ENCODE measurements around the gene TNNT2.

TNNT2 gene

DNA sequence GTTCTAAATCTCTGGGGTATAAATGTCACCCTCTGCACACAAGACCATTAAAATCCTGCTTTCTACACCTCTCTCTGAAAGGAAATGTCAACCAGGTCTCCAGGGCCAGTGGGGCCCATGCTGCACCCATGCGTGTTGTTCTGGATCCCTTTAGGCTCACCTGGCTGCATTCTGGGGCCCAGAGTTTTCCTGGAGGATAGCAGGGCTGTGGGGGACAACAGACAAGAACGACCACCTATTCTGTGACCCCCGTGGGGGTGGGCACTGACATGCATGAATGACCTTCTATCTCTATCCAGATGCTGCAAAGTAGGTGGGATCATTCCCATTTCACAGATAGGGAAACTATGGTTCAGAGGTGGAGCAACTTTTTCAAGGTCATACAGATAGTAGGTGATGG is 41.6 kb downstream of the TNNT2 start:
- 89 to 91% methylated on average over 3 of the region's 3 CpGs for WGBS, 2 experiments
- Histone ChIP-seq H3K4me3 (ENCODE audit: insufficient read depth, low read depth, low read length) (no peak overlapping the region), H3K27me3 (ENCODE audit: control insufficient read depth, insufficient read depth, low read length, poor library complexity, severe bottlenecking) (no peaks in the 10 kb centered on the region), H3K36me3 (ENCODE audit: control insufficient read depth, insufficient read depth, low read length) (no peaks in the 10 kb centered on the region), H3K27ac (ENCODE audit: insufficient read depth, low read depth, low read length, poor library complexity, severe bottlenecking) (no peak overlapping the region), H3K9me3 (ENCODE audit: control insufficient read depth, low read length) (no peaks in the 10 kb centered on the region), H3K4me1 (ENCODE audit: control insufficient read depth, insufficient read depth, low read length) (no peaks in the 10 kb centered on the region)

DNA sequence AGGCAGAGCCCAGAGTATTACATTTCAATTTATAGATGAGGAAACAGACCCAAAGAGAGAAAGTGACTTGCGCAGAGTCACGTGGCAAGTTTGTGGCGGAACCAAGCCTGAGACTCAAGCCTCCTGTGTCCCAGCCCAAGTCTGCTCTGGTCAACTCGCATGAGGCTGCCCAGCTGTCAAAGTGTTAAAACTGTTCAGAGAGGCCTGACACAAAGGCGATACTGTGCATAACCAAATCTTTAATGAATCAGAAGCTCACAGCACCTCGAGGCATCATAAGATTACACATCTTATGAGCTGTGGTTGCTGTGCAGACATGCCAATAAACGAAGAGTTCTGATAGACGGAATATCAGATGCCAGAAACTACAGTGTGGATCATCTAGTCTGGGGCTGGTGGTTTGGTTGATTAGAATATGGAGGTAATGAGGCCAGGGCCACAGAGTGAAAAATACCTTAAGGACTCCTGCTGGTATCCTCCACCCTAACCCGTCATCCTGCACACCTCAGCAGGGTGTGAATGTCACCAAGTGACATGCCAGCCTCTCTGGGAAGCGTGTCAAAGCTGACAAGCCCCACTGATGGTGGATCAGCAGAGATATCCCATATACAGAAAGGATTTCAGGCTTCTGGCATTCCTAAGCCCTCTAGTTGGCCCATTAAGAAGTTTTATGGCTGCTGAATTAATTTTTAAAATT is 42.2 kb downstream of the TNNT2 start:
- Histone ChIP-seq H3K4me3 (ENCODE audit: insufficient read depth, low read depth, low read length) (no peak overlapping the region), H3K27me3 (ENCODE audit: control insufficient read depth, insufficient read depth, low read length, poor library complexity, severe bottlenecking) (no peaks in the 10 kb centered on the region), H3K4me1 (ENCODE audit: control insufficient read depth, insufficient read depth, low read length) (no peaks in the 10 kb centered on the region), H3K27ac (ENCODE audit: insufficient read depth, low read depth, low read length, poor library complexity, severe bottlenecking) (no peak overlapping the region), H3K9me3 (ENCODE audit: control insufficient read depth, low read length) (no peaks in the 10 kb centered on the region), H3K36me3 (ENCODE audit: control insufficient read depth, insufficient read depth, low read length) (no peaks in the 10 kb centered on the region)
- WGBS, 2 experiments: 94 to 96% methylated on average over 10 of the region's 10 CpGs

DNA sequence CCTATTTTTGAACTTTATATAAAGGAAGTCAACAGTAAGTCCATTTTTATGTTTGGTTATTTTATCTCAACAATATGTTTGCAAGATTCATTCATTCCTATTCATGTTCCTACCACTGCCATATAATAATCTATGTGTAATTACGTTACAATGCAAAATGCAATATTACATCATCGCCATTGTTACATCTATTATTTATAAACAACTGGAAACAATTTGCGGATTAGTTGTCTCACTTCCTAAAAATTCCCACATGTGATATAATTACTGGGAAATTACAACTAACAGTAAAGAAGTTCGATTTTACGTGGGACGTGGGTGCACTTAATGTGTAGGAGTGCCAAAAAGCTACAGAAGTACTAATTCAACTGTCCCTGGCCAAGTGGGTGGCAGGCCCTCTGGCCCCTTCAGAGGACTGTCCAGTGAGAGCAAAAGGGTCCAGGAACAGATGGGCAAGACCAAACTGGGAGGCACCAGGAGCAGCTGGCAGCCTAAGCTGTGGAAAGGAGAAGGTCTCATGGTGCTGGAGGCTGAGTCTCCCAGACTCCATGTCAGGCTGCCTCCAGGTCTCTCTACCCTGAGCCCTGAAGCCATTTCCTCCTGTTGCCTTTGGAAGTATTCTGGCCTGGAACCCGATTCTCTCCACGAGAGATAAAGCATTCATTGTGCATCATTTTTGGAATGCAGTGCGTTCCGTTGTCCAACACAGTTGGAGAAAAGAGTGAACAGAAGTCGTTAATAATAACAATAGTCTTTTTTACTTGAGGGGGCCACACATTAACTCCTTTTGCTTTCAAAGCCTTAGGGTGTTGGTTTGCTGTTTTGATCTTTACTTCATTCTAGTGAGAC is 42.9 kb downstream of the TNNT2 start:
- Histone ChIP-seq H3K4me1 (ENCODE audit: control insufficient read depth, insufficient read depth, low read length) (no peaks in the 10 kb centered on the region), H3K27me3 (ENCODE audit: control insufficient read depth, insufficient read depth, low read length, poor library complexity, severe bottlenecking) (no peaks in the 10 kb centered on the region), H3K36me3 (ENCODE audit: control insufficient read depth, insufficient read depth, low read length) (no peaks in the 10 kb centered on the region), H3K9me3 (ENCODE audit: control insufficient read depth, low read length) (no peaks in the 10 kb centered on the region), H3K27ac (ENCODE audit: insufficient read depth, low read depth, low read length, poor library complexity, severe bottlenecking) (no peak overlapping the region), H3K4me3 (ENCODE audit: insufficient read depth, low read depth, low read length) (no peak overlapping the region)
- 94 to 98% methylated on average over 11 of the region's 11 CpGs for WGBS, 2 experiments

DNA sequence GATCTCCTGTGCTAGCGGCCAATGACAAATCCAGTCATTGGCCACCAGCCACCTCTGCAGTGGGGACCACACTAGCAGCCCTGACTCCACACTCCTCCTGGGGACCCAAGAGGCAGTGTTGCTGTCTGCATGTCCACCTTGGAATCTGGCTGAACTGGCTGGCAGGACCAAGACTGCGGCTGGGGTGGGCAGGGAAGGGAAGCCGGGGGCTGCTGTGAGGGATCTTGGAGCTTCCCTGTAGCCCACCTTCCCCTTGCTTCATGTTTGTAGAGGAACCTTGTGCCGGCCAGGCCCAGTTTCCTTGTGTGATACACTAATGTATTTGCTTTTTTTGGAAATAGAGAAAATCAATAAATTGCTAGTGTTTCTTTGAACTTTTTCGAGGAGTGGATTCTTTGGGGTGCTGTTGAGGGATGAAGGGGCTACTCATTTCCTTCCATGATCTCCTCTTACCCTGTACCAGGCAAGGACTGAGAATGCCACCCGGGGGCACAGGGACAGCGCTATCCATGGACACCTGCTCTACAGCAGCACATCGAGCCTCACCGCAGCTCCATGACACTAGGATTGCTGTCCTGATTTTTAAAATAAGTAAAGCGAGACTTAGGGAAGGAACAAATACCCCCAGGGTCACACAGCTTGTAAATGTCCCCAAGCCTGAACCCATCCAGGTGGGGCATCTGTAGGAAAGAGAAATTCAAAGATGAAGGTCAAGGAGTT is 44.7 kb downstream of the TNNT2 start:
- H3K27ac ChIP-seq (ENCODE audit: insufficient read depth, low read depth, low read length, poor library complexity, severe bottlenecking): no peak overlapping the region
- WGBS, 2 experiments: 94 to 96% methylated on average over 10 of the region's 10 CpGs
- no peaks in the 10 kb centered on the region for H3K27me3 ChIP-seq (ENCODE audit: control insufficient read depth, insufficient read depth, low read length, poor library complexity, severe bottlenecking)

DNA sequence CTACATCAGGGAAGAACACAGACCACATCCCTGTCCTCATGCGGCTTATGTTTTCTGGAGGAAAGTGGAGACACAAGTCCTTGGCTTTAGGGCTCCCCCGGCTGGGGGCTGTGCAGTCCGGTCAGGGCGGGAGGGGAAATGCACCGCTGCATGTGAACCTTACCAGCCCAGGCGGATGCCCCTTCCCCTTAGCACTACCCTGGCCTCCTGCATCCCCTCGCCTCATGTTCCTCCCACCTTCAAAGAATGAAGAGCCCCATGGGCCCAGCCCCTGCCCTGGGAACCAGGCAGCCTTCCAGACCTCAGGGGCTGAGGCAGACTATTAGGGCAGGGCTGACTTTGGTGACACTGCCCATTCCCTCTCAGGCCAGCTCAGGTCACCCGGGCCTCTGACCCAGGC is 45.5 kb downstream of the TNNT2 start:
- WGBS, 2 experiments: 88 to 96% methylated on average over 8 of the region's 8 CpGs
- H3K27me3 ChIP-seq (ENCODE audit: control insufficient read depth, insufficient read depth, low read length, poor library complexity, severe bottlenecking): no peaks in the 10 kb centered on the region

More for the DNA sequence above, 44.7 kb downstream of the TNNT2 start:
- no peaks in the 10 kb centered on the region for H3K9me3 ChIP-seq (ENCODE audit: control insufficient read depth, low read length)
- H3K36me3 ChIP-seq (ENCODE audit: control insufficient read depth, insufficient read depth, low read length): no peaks in the 10 kb centered on the region
- H3K4me3 ChIP-seq (ENCODE audit: insufficient read depth, low read depth, low read length): no peak overlapping the region
- no peaks in the 10 kb centered on the region for H3K4me1 ChIP-seq (ENCODE audit: control insufficient read depth, insufficient read depth, low read length)

DNA sequence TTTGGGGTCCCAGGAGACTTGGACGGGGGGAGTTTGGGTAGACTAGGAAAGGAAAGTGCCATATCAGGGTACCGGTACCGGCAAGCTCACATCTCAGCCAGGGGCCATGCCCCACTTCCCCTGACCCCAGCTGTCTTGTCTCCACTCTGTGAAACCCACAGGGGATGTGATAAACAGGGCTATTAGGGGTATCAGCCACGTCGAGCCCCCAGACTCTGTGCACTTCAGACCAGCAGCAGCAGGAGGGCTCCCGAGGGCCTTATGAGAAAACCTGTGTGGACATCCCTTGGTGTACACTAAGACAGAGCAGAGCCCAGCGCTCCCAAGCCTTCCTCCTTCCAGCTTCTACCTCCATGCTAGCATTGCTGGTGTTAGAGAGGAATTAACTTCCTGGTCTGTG is 46.3 kb downstream of the TNNT2 start:
- 91 to 93% methylated on average over 7 of the region's 7 CpGs for WGBS, 2 experiments
- Histone ChIP-seq H3K27me3 (ENCODE audit: control insufficient read depth, insufficient read depth, low read length, poor library complexity, severe bottlenecking) (no peaks in the 10 kb centered on the region), H3K4me3 (ENCODE audit: insufficient read depth, low read depth, low read length) (no peak overlapping the region), H3K27ac (ENCODE audit: insufficient read depth, low read depth, low read length, poor library complexity, severe bottlenecking) (no peak overlapping the region), H3K36me3 (ENCODE audit: control insufficient read depth, insufficient read depth, low read length) (no peaks in the 10 kb centered on the region), H3K9me3 (ENCODE audit: control insufficient read depth, low read length) (no peaks in the 10 kb centered on the region), H3K4me1 (ENCODE audit: control insufficient read depth, insufficient read depth, low read length) (no peaks in the 10 kb centered on the region)

More for the DNA sequence above, 45.5 kb downstream of the TNNT2 start:
- Histone ChIP-seq H3K9me3 (ENCODE audit: control insufficient read depth, low read length) (no peaks in the 10 kb centered on the region), H3K36me3 (ENCODE audit: control insufficient read depth, insufficient read depth, low read length) (no peaks in the 10 kb centered on the region), H3K27ac (ENCODE audit: insufficient read depth, low read depth, low read length, poor library complexity, severe bottlenecking) (no peak overlapping the region), H3K4me3 (ENCODE audit: insufficient read depth, low read depth, low read length) (no peak overlapping the region), H3K4me1 (ENCODE audit: control insufficient read depth, insufficient read depth, low read length) (no peaks in the 10 kb centered on the region)

DNA sequence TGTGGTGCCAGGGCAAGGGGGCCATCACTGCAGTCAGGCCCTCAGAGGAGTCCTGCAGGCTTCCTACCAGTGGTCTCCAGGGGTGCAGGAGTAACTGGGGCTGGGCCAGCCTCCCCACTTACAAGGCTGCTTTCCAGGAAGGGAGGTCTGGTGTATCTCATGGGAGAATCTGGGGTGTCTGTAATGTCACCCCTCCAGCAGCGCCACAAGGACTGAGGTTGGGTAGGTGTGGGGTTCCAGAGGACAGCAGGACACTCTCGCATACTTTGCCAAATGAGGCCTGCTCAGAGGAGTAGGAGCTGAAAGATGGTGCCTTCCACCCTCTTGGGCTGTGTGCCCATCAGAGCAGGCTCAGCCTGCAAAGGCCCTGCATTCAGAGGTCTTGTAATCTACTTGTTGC is 46.9 kb downstream of the TNNT2 start:
- Histone ChIP-seq H3K4me1 (ENCODE audit: control insufficient read depth, insufficient read depth, low read length) (no peaks in the 10 kb centered on the region), H3K4me3 (ENCODE audit: insufficient read depth, low read depth, low read length) (no peak overlapping the region), H3K9me3 (ENCODE audit: control insufficient read depth, low read length) (no peaks in the 10 kb centered on the region), H3K36me3 (ENCODE audit: control insufficient read depth, insufficient read depth, low read length) (no peaks in the 10 kb centered on the region), H3K27me3 (ENCODE audit: control insufficient read depth, insufficient read depth, low read length, poor library complexity, severe bottlenecking) (no peaks in the 10 kb centered on the region), H3K27ac (ENCODE audit: insufficient read depth, low read depth, low read length, poor library complexity, severe bottlenecking) (no peak overlapping the region)
- WGBS, 2 experiments: 92 to 96% methylated on average over 2 of the region's 2 CpGs

DNA sequence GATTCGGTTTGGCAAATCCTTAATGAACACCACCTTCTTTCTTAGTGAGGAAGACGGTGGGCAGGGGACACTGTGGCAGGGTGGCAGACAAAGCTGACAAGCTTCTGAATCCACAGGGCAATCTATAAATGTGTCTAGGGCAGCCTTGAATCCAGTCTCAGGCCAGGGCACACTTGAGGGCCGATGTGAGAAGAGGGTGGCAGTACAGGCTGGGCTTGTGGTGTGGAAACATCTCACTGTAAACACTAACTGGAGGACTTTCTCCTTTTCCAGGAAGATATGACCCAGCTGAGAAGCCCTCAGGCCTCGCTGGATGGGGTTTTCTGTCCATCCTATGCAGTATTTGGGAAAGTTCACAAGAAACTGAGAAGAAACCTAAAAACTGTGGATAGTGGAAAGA is 47.7 kb downstream of the TNNT2 start:
- Histone ChIP-seq H3K4me1 (ENCODE audit: control insufficient read depth, insufficient read depth, low read length) (no peaks in the 10 kb centered on the region), H3K36me3 (ENCODE audit: control insufficient read depth, insufficient read depth, low read length) (no peaks in the 10 kb centered on the region), H3K27me3 (ENCODE audit: control insufficient read depth, insufficient read depth, low read length, poor library complexity, severe bottlenecking) (no peaks in the 10 kb centered on the region), H3K4me3 (ENCODE audit: insufficient read depth, low read depth, low read length) (no peak overlapping the region), H3K9me3 (ENCODE audit: control insufficient read depth, low read length) (no peaks in the 10 kb centered on the region), H3K27ac (ENCODE audit: insufficient read depth, low read depth, low read length, poor library complexity, severe bottlenecking) (no peak overlapping the region)
- WGBS, 2 experiments: 92 to 95% methylated on average over 4 of the region's 4 CpGs

DNA sequence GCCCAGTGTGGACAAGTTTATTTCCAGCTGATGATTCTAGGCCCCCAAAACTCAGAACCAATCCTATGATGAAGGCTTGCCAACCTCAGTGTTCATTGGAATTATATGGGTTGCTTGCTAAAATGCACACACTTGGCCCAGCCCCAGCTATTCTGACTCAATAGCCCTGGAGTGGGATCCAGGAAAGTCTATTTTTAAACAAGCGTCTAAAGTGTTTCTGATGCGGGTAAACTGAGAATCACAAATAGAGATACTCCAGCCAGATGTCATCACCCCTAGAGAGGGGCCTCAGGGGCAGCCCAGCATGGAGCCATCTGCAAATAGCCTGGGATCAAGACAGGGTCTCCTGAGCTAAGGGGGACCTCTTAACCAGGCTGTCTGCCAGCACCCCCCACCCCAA is 48.2 kb downstream of the TNNT2 start:
- Histone ChIP-seq H3K27ac (ENCODE audit: insufficient read depth, low read depth, low read length, poor library complexity, severe bottlenecking) (no peak overlapping the region), H3K9me3 (ENCODE audit: control insufficient read depth, low read length) (no peaks in the 10 kb centered on the region), H3K4me3 (ENCODE audit: insufficient read depth, low read depth, low read length) (no peak overlapping the region), H3K4me1 (ENCODE audit: control insufficient read depth, insufficient read depth, low read length) (no peaks in the 10 kb centered on the region), H3K27me3 (ENCODE audit: control insufficient read depth, insufficient read depth, low read length, poor library complexity, severe bottlenecking) (no peaks in the 10 kb centered on the region), H3K36me3 (ENCODE audit: control insufficient read depth, insufficient read depth, low read length) (no peaks in the 10 kb centered on the region)
- 97 to 98% methylated on average over 2 of the region's 2 CpGs for WGBS, 2 experiments

DNA sequence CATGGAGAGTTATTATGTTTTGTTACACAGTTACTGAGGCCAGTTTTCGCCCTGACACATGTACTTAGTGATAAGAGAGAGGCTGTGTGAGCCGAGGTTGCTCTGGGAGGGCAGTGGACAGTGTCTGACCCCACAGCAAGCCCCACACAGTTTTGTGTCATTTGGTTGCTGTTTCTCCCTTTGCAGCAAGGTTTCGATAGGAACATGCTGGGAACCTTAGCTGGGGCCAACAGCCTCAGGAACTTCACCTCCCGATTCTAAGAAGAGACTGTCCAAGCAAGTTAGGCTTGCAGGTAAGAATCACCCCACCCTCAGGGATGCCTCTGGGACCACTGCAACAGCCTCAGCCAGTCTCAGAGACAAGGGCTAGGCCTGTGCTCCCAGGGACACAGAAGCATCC is 48.9 kb downstream of the TNNT2 start:
- WGBS, 2 experiments: 89 to 95% methylated on average over 4 of the region's 4 CpGs
- no peak overlapping the region for H3K27ac ChIP-seq (ENCODE audit: insufficient read depth, low read depth, low read length, poor library complexity, severe bottlenecking)
- H3K4me3 ChIP-seq (ENCODE audit: insufficient read depth, low read depth, low read length): no peak overlapping the region
- H3K27me3 ChIP-seq (ENCODE audit: control insufficient read depth, insufficient read depth, low read length, poor library complexity, severe bottlenecking): no peaks in the 10 kb centered on the region
- no peaks in the 10 kb centered on the region for H3K4me1 ChIP-seq (ENCODE audit: control insufficient read depth, insufficient read depth, low read length)
- H3K9me3 ChIP-seq (ENCODE audit: control insufficient read depth, low read length): no peaks in the 10 kb centered on the region
- no peaks in the 10 kb centered on the region for H3K36me3 ChIP-seq (ENCODE audit: control insufficient read depth, insufficient read depth, low read length)
